GM12878 (cell line): ENCODE measurements around the gene LTBP2.

ENCODE experiments used
- CTCF ChIP-seq, 3 experiments: IDR thresholded peaks in 2 of 3; conservative IDR thresholded peaks in 1 of 3; 2 replicates each; pipeline ENCODE4 v1.5.1; 2011; ENCODE audit warnings: low read depth in 3 of 3, low read length in 3 of 3, mild to moderate bottlenecking in 3 of 3, control low read depth in 2 of 3, moderate library complexity in 2 of 3, inconsistent platforms in 1 of 3, mixed read lengths in 1 of 3; ENCODE audit not compliant: control insufficient read depth in 2 of 3, insufficient read depth in 1 of 3; ENCODE audit errors: extremely low read depth in 1 of 3
- ESRRA ChIP-seq: IDR thresholded peaks from 2 replicates; pipeline ENCODE4 v1.6.1; 2012; ENCODE audit warnings: mild to moderate bottlenecking, low read length, improper control_type of control experiment
- MTA3 ChIP-seq: IDR thresholded peaks from 2 replicates; pipeline ENCODE4 v1.6.1; 2012; ENCODE audit warnings: low read length, inconsistent platforms, borderline replicate concordance
- POLR2A ChIP-seq: IDR thresholded peaks from 2 replicates; pipeline ENCODE4 v1.6.1; 2011; ENCODE audit warnings: low read depth, mild to moderate bottlenecking, low read length

DNA sequence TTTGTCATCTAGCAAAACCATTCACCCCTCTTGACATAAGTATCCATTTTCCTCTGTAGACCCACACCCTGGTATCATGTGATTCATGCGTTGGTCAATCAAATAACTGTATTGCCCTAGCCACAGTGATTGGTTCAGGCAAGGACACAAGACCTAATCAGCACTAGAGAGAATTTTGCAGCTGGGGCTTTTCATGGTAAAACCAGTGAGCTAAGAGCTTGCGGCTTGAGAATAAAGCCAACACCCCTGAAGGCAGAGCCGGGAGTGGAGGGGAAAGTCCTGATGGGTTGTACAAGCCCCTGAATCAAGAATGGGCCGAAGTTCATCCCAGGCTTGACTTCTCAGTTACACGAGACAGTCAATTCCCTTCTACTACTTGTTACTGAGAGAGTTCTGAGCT, 33.2 kb upstream of the LTBP2 start:
- no peak for TF ChIP-seq CTCF (IDR thresholded peaks at IDR 0.05 in 2 of 3, conservative IDR thresholded peaks at IDR 0.05 in 1 of 3; ENCODE audit: control insufficient read depth in 2 of 3, extremely low read depth in 1 of 3, insufficient read depth in 1 of 3, low read depth in 3 of 3, low read length in 3 of 3)
- TF ChIP-seq MTA3, result no peak
- TF ChIP-seq POLR2A, result no peak
- TF ChIP-seq ESRRA, result no peak
